ENCODE data around the gene REV3L.

REV3L gene

GRCh38 chr6:111449129-111449528 is 33.9 kb downstream of the REV3L start:
- no peaks in the 10 kb centered on the region for H3K9me2 ChIP-seq (replicated peaks; ENCODE audit: control insufficient read depth, low read length)
- H3K27ac ChIP-seq (ENCODE audit: low read depth, low read length): no peak overlapping the region
- TF ChIP-seq EZH2phosphoT487 (IDR thresholded peaks at IDR 0.05; ENCODE audit: borderline replicate concordance, low read length) (no peak), CTCF (IDR thresholded peaks at IDR 0.05; ENCODE audit: low read depth, low read length, poor library complexity, severe bottlenecking) (no peak)
- no peaks in the 10 kb centered on the region for H3K9me3 ChIP-seq (ENCODE audit: control insufficient read depth, insufficient read depth, low read length)
- no peaks in the 10 kb centered on the region for H3F3A ChIP-seq (ENCODE audit: control insufficient read depth, insufficient read depth)
- no peaks in the 10 kb centered on the region for H3K4me1 ChIP-seq (ENCODE audit: control insufficient read depth, low read length)
- H3K4me3 ChIP-seq (ENCODE audit: low read length): no peak overlapping the region
- H3K4me2 ChIP-seq (ENCODE audit: low read length): no peak overlapping the region
- no peaks in the 10 kb centered on the region; the same call in 1 of the 2 replicates for H3K36me3 ChIP-seq (ENCODE audit: control insufficient read depth, low read length)
- H3K79me2 ChIP-seq (ENCODE audit: control insufficient read depth, low read length): peaks cover 96% of the 10 kb centered on the region
- H4K20me1 ChIP-seq (ENCODE audit: control insufficient read depth, insufficient read depth, low read depth, low read length): peaks cover 6% of the 10 kb centered on the region; the same call in 1 of the 2 replicates
- no peaks in the 10 kb centered on the region for H3K27me3 ChIP-seq (ENCODE audit: control insufficient read depth, low read length)

DNA sequence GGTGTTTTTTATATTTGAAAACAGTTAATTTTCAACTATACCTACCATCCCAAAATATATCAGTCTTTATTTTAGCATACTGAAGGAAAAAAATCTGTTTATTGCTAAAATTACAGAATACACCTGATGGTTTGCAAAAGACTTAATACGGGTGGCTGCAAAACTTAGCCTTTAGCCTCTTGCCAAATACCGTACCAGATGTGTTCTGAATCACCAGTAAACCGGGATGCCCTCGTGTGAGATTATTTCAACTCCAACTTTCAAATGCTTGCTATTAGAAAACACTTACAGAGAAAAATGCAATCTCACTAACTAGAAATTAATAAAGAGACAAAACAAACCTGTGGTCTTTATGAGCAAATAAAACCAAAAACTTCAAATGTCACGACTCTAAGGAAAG is 36.0 kb downstream of the REV3L start:
- H3K27ac ChIP-seq (ENCODE audit: low read depth, low read length): no peak overlapping the region
- no peaks in the 10 kb centered on the region for H3K4me1 ChIP-seq (ENCODE audit: control insufficient read depth, low read length)
- H3K79me2 ChIP-seq (ENCODE audit: control insufficient read depth, low read length): peaks cover 98% of the 10 kb centered on the region
- no peak overlapping the region for H3K4me3 ChIP-seq (ENCODE audit: low read length)
- H4K20me1 ChIP-seq (ENCODE audit: control insufficient read depth, insufficient read depth, low read depth, low read length): peaks cover 6% of the 10 kb centered on the region; the same call in 1 of the 2 replicates
- no peak for TF ChIP-seq CTCF (IDR thresholded peaks at IDR 0.05; ENCODE audit: low read depth, low read length, poor library complexity, severe bottlenecking)
- no peak for TF ChIP-seq EZH2phosphoT487 (IDR thresholded peaks at IDR 0.05; ENCODE audit: borderline replicate concordance, low read length)
- H3K36me3 ChIP-seq (ENCODE audit: control insufficient read depth, low read length): no peaks in the 10 kb centered on the region; the same call in 1 of the 2 replicates
- H3K9me3 ChIP-seq (ENCODE audit: control insufficient read depth, insufficient read depth, low read length): no peaks in the 10 kb centered on the region
- no peaks in the 10 kb centered on the region for H3K9me2 ChIP-seq (replicated peaks; ENCODE audit: control insufficient read depth, low read length)
- no peaks in the 10 kb centered on the region for H3K27me3 ChIP-seq (ENCODE audit: control insufficient read depth, low read length)
- no peak overlapping the region for H3K4me2 ChIP-seq (ENCODE audit: low read length)
- H3F3A ChIP-seq (ENCODE audit: control insufficient read depth, insufficient read depth): no peaks in the 10 kb centered on the region

DNA sequence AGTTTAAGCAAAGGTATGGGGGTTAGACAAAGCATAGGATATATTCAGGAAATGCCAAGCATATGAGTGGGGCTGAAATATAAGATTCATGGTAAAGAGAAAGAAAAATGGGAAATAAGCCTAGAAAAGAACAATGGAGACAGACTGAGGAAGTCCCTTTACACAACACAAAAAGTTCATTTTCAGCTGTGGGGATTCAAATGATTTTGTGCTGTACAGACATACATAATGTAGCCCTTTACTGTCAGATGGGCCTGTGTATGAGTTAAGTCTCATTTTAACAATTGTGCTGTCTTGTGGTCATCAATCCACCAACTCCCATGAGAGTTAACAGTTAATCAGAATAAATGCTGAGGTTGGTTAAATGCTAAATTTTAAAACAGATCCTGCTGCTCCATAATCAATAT is 37.2 kb downstream of the REV3L start:
- peaks cover 98% of the 10 kb centered on the region for H3K79me2 ChIP-seq (ENCODE audit: control insufficient read depth, low read length)
- H3K27ac ChIP-seq (ENCODE audit: low read depth, low read length): no peak overlapping the region
- no peaks in the 10 kb centered on the region for H3K27me3 ChIP-seq (ENCODE audit: control insufficient read depth, low read length)
- no peak for TF ChIP-seq CTCF (IDR thresholded peaks at IDR 0.05; ENCODE audit: low read depth, low read length, poor library complexity, severe bottlenecking)
- TF ChIP-seq EZH2phosphoT487 (IDR thresholded peaks at IDR 0.05; ENCODE audit: borderline replicate concordance, low read length): no peak
- H3K4me3 ChIP-seq (ENCODE audit: low read length): no peak overlapping the region
- no peaks in the 10 kb centered on the region for H3K9me2 ChIP-seq (replicated peaks; ENCODE audit: control insufficient read depth, low read length)
- H3K36me3 ChIP-seq (ENCODE audit: control insufficient read depth, low read length): no peaks in the 10 kb centered on the region
- no peak overlapping the region for H3K4me2 ChIP-seq (ENCODE audit: low read length)
- H3K4me1 ChIP-seq (ENCODE audit: control insufficient read depth, low read length): no peaks in the 10 kb centered on the region
- H3K9me3 ChIP-seq (ENCODE audit: control insufficient read depth, insufficient read depth, low read length): no peaks in the 10 kb centered on the region
- peaks cover 3% of the 10 kb centered on the region; the same call in 1 of the 2 replicates for H4K20me1 ChIP-seq (ENCODE audit: control insufficient read depth, insufficient read depth, low read depth, low read length)
- H3F3A ChIP-seq (ENCODE audit: control insufficient read depth, insufficient read depth): no peaks in the 10 kb centered on the region
